MCF 10A (cell line): ENCODE measurements around the gene KRT7. TPM values are rescaled to one million over a fixed set of nuclear protein-coding genes. Genes with fewer than 3 reads are reported as not detected.

ENCODE experiments used
- BruUV-seq: library from RNA; stranded (reverse); fragments of 400-500 nt; replicated peaks from 2 replicates; lab custom pipeline; 2021; lab: Mats Ljungman, UMichigan
- CTCF ChIA-PET: fragments of 300-600 bp; sonication (Branson Sonifier 250); formaldehyde crosslinking; extraction: SDS; loops from one replicate; lab custom pipeline; 2021; ENCODE audit warnings: antibody characterized with exemption, inconsistent platforms; lab: Yijun Ruan, JAX
- POLR2A ChIA-PET: fragments of 300-600, 350-650 bp; sonication (Branson Sonifier 250); formaldehyde crosslinking; extraction: SDS; loops from one replicate; lab custom pipeline; 2020; ENCODE audit warnings: antibody characterized with exemption, inconsistent platforms; lab: Yijun Ruan, JAX
- DNase-seq: peaks from one replicate; pipeline ENCODE4 v3.0.0-alpha.2; 2018; ENCODE audit not compliant: unreplicated experiment
- H3K27ac Mint-ChIP-seq: one replicate; pipeline ENCODE4 v1.8.0; 2022; ENCODE audit warnings: mild to moderate bottlenecking, low read depth, mixed read lengths; ENCODE audit not compliant: unreplicated experiment
- H3K27me3 Mint-ChIP-seq: one replicate; pipeline ENCODE4 v1.8.0; 2022; ENCODE audit warnings: mixed read lengths; ENCODE audit not compliant: insufficient read depth, unreplicated experiment
- H3K36me3 Mint-ChIP-seq: one replicate; pipeline ENCODE4 v1.8.0; 2022; ENCODE audit warnings: mild to moderate bottlenecking, moderate library complexity, mixed read lengths; ENCODE audit not compliant: insufficient read depth, unreplicated experiment
- H3K4me1 Mint-ChIP-seq: one replicate; pipeline ENCODE4 v1.8.0; 2022; ENCODE audit warnings: mixed read lengths; ENCODE audit not compliant: insufficient read depth, unreplicated experiment
- H3K4me3 Mint-ChIP-seq: one replicate; pipeline ENCODE4 v1.8.0; 2022; ENCODE audit warnings: mild to moderate bottlenecking, moderate library complexity, mixed read lengths; ENCODE audit not compliant: unreplicated experiment
- H3K9me3 Mint-ChIP-seq: one replicate; pipeline ENCODE4 v1.8.0; 2022; ENCODE audit warnings: mixed read lengths; ENCODE audit not compliant: unreplicated experiment
- CTCF ChIP-seq: fragments of 200-600 bp; IDR thresholded peaks from one replicate; pipeline ENCODE4 v1.8.0; 2022; ENCODE audit warnings: antibody characterized with exemption, mild to moderate bottlenecking; ENCODE audit not compliant: unreplicated experiment
- intact Hi-C: fragments of 100-400 bp; cut with micrococcal nuclease; formaldehyde crosslinking; loops from 2 replicates; pipeline ENCODE4 v1.14.1; 2022
- total RNA-seq: library from RNA; stranded (reverse); gene quantifications from 2 replicates; pipeline ENCODE4 v1.2.3, GENCODE V29; 2022

KRT7 gene
- total RNA-seq, 1 experiment from 2014 or later, result 3,360 TPM

DNA sequence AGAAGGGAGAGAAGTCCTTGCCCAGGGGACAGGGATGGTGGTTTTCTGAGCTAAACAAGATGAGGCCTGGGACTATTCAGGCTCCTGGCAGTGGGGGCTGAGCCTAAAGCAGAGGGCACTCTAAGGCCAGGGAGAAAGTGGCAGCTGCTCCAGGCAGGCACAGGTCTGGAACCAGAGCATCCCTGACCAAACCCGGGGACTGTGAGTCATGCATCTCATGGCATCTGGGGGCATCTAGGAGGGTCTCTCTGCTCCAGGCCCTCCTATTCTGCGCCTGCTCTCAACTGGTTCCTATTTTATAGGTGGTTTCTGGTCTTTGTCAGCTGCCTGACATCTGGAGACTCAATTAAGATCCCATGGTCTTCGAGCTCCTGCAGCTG is 11.6 kb downstream of the KRT7 start:
- DNase-seq, result no peak
- no peaks in the 10 kb centered on the region for H3K9me3 Mint-ChIP-seq
- H3K4me3 Mint-ChIP-seq, result peak overlapping the region; percentile 63
- no peak for TF ChIP-seq CTCF
- ChIA-PET CTCF (interaction anchor here (0.5 to 3.8 kb wide), 14 partner anchors 8 to 1077 kb away, joined by 3 to 34 read pairs (median 4); partner anchors contain the start of gene AAAS), POLR2A (interaction anchor here (0.7 to 2.7 kb wide), 19 partner anchors 9 to 263 kb away, joined by 3 to 28 read pairs (median 4); partner anchors contain the start of gene KRT7)
- H3K27ac Mint-ChIP-seq, result peak overlapping the region; percentile 99
- no peaks in the 10 kb centered on the region for H3K27me3 Mint-ChIP-seq
- H3K4me1 Mint-ChIP-seq, result peaks cover 63% of the 10 kb centered on the region
- intact Hi-C loops, result loop anchor here (2.0 kb wide), 1 partner anchor 36 kb away; no protein-coding TSS in a partner anchor
- peaks cover 98% of the 10 kb centered on the region for H3K36me3 Mint-ChIP-seq
- BruUV-seq, result no TSS peak

GRCh38 chr12:52245259-52245961 is 12.4 kb downstream of the KRT7 start:
- Mint-ChIP-seq H3K4me3 (peak overlapping the region; percentile 35), H3K27ac (peak overlapping the region; percentile 99), H3K9me3 (no peaks in the 10 kb centered on the region), H3K4me1 (peaks cover 65% of the 10 kb centered on the region), H3K36me3 (peaks cover 98% of the 10 kb centered on the region), H3K27me3 (no peaks in the 10 kb centered on the region)
- CTCF ChIA-PET, result interaction anchor here (0.6 to 3.8 kb wide), 13 partner anchors 10 to 634 kb away, joined by 3 to 34 read pairs (median 3); no protein-coding TSS in a partner anchor
- TF ChIP-seq CTCF, result no peak
- intact Hi-C loops, result loop anchor here (2.0 kb wide), 1 partner anchor 35 kb away; no protein-coding TSS in a partner anchor
- POLR2A ChIA-PET, result interaction anchor here (0.6 to 2.7 kb wide), 13 partner anchors 9 to 239 kb away, joined by 3 to 24 read pairs (median 4); no protein-coding TSS in a partner anchor
- BruUV-seq, result no TSS peak
- DNase-seq, result no peak

DNA sequence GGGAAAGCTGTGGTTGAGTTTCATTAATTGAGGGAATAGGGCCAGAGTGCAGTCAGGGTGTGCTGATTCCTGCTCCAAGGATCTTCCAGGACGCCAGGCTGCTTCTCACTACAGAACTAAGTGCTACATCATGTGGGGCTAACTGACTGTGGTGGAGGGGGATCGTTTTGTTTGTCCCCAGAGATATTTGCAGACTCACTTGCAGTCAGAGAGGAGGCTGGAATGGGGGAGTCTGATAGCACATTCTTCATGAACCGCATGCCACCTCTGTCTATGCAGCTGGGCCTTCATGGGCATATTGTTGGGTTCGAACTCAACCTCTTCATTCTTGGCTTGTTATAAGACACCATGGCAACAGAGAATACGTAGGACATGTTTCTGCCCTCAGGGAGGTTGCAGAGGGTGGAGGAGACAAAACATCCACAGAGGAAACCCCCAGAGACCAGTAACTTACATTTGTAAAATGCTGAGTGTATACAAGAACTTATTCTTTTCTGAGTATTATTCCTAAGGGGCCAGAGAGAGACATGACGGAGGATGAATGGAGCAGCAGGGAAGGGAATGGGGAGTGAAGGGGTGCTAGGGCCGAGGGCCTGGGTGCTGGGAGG is 13.0 kb downstream of the KRT7 start:
- CTCF ChIA-PET, result interaction anchor here (0.6 to 3.8 kb wide), 7 partner anchors 11 to 261 kb away, joined by 3 to 34 read pairs (median 3); no protein-coding TSS in a partner anchor
- H3K4me3 Mint-ChIP-seq, result no peak overlapping the region
- DNase-seq, result peak; percentile 33
- TF ChIP-seq CTCF, result no peak
- no TSS peak for BruUV-seq
- peaks cover 62% of the 10 kb centered on the region for H3K4me1 Mint-ChIP-seq
- H3K9me3 Mint-ChIP-seq, result no peaks in the 10 kb centered on the region
- POLR2A ChIA-PET, result interaction anchor here (0.7 to 1.7 kb wide), 11 partner anchors 9 to 239 kb away, joined by 3 to 10 read pairs (median 3); no protein-coding TSS in a partner anchor
- no peaks in the 10 kb centered on the region for H3K27me3 Mint-ChIP-seq
- intact Hi-C loops, result loop anchor here (2.0 kb wide), 1 partner anchor 35 kb away; no protein-coding TSS in a partner anchor
- peak overlapping the region; percentile 99 for H3K27ac Mint-ChIP-seq
- H3K36me3 Mint-ChIP-seq, result peaks cover 100% of the 10 kb centered on the region
